ENCODE data around the gene COLEC12.

The COLEC12 gene

DNA sequence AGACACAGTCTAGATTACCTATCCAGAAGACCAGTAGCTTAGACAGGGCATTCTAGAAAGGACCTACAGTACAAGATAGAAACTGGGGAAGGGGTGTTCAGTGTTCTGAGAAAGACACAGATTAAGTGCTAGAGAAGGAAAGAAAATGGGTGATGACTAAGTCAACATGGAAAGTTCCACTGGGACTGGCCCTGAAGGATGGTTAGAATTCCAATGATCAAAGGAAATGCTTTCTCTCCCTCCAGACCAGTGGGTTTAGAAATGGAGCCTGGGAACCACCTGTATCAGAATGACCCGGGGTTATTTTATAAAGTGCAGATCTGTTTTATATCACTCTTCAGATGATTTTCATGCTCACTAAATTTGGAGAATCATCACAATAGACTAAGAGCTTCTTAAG lies 5.8 kb upstream of the COLEC12 start:
- no peak for DNase-seq (ENCODE audit: low read depth)

GRCh38 chr18:505483-506122 lies 5.1 kb upstream of the COLEC12 start:
- no peak for DNase-seq (ENCODE audit: low read depth)

GRCh38 chr18:501406-501714 lies 859 bp upstream of the COLEC12 start:
- DNase-seq (ENCODE audit: low read depth), result no peak

- no peak for DNase-seq (ENCODE audit: low read depth)
Observed at GRCh38 chr18:499776-500631, 497 bp downstream of the COLEC12 start.

GRCh38 chr18:498931-499775 lies 1.3 kb downstream of the COLEC12 start:
- no peak for DNase-seq (ENCODE audit: low read depth)

DNA sequence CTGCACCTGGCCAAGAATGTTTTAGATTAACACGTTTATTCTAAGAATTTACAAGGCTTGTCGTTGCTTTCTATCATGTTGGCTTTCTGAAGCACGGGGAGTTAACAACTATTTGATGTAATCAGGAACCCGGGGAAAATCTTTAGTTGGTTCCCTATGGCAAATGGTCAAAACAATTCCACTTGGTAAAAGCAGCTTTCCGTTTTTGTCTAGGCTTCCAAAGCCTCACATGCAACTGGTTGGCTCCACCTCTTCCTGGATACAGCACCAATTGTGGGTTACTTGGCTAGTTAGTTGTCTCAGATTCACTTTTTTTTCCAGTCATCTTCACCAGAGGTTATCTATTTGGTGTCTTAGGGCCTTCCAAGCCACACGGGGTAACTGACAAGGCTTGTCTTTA lies 2.8 kb downstream of the COLEC12 start:
- DNase-seq (ENCODE audit: low read depth), result no peak

- no peak for DNase-seq (ENCODE audit: low read depth)
Observed at GRCh38 chr18:495452-495851, 5.0 kb downstream of the COLEC12 start.

DNA sequence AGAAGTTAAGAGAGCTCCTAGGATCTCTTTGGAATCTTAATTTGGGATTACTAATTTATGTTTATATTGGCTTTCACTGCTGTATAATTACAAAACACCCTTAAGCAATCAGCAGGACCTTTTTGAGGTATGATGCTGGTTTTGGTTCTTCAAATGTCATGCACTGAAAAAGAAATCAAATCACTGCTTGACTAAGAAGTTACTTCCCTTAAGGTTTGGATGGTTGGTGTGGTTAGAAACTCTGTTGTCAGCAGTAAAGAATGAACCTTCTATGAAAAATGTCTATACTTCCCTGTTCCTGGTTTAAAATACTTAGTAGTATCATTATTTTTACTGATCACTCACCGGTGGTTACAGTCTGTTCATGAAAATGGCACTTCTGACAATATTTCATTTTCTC lies 5.5 kb downstream of the COLEC12 start:
- no peak for DNase-seq (ENCODE audit: low read depth)

DNA sequence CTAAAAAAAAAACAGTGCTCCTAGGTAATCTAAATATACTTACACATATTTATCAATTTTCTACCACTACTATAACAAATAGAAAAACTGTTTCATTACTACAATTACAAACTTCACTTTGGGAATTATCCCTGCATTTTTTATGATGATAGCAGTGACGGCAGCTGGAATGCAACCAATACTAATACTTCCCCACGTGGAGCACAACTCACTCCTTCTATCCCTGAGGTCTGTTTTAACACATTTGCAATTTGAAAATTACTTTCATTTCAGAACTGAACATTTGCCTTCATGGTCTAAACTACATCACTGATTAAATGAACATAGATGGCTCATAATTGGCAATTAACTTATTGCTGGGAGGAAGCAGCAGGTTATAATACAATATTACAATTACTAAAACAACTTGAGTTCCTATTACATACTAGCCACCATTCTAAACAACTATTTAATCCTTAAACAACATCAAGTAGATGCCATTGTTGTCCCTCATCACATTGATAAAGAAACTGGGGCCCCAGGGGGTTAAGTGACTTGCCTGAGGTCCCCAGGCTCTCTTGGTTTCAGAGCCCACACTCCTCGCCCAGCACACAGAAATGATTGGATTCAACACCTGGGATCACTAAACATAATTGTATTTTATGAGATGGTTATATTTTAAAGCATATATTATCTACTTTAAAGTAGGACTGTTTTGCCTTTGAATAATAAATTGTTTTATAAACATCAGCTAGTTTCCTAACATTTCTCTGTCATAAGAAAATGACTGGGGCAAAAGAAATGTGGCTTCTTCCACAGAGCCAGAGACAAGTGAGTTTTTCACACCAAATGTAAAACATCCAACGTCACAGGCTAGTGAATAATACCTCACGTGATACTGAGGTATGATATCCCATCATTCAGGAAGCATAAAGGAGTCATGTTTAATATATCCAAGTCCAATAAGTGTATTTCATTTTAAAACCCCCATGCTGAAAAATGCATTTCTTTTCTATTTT lies 6.2 kb downstream of the COLEC12 start:
- DNase-seq (ENCODE audit: low read depth), result no peak

DNA sequence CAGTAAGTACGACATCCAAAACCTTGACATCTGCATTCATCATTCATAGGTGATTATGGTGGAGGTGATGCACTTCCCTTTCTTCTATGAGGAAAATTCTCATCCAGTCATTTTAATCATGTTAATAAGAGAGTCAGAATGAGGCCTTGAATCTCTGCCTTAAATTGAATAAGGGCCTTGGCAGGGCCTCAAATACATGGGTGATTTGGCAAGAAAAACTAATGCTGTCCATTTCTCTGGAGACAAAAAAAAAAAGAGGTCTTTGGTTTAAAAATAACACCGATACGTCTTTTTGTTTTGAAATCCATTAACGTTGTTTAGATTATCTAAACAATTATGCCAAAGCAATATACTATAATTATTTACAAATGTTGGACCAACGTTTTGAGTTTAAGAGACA lies 8.1 kb downstream of the COLEC12 start:
- no peak for DNase-seq (ENCODE audit: low read depth)

- DNase-seq (ENCODE audit: low read depth), result no peak
Observed at GRCh38 chr18:490624-491023, 9.9 kb downstream of the COLEC12 start.

- DNase-seq (ENCODE audit: low read depth), result no peak
Observed at GRCh38 chr18:490024-490366, 10.5 kb downstream of the COLEC12 start.

GRCh38 chr18:489244-490023 lies 11.1 kb downstream of the COLEC12 start:
- DNase-seq (ENCODE audit: low read depth), result no peak

DNA sequence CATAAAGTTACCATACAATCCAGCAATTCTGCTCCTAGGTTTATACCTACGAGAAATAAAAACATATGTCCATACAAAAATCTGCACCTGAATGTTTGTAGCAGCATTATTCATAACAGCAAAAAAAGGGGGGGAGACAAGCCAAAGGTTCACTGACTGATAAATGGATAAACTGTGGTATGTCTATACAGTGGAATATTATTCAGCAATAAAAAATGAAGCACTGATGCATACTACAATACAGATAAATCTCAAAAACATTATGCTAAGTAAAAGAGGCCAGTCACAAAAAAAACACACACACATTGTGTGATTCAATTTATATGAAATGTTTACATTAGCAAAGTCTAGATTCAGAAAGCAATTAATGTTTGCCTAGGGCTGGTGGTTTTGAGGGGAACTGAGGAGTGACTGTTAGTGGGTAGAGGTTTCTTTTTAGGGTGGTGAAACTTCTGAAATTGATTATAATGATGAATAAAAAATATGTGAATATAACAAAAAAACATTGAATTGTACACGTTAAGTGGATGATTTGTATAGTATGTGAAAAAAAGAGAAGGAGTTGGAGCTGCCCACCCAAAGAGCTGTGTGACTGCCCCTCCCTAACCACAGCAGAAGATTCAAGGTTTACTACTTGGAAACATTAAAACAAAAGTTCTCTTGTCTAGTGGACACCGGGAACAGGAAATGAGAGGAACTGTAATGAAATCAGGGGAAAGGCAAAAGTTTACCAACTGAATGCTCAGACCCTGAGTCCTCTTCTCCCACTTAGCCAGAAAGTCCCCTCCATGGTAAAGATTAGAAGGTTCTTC lies 13.4 kb downstream of the COLEC12 start:
- DNase-seq (ENCODE audit: low read depth), result no peak

GRCh38 chr18:484749-485464 lies 15.6 kb downstream of the COLEC12 start:
- no peak for DNase-seq (ENCODE audit: low read depth)

DNA sequence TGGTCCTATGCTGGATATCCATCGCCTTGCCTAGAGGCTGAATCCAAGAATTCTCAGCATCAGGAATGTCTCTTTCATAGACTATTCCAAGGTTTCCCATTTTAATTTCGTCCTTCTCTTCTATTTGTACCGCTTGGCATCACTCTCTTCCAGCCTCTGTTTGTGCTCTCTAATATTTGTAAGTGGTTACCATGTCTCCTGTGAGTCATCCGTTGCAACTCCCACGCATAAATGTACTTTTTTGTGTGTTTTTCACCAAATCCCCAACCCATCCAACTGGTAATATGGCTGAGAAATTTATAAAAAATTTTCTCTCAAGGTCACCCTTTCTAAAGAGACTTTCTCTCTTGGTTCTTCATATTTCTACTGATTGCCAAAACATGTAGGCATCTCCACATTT lies 21.8 kb downstream of the COLEC12 start:
- DNase-seq (ENCODE audit: low read depth), result no peak

DNA sequence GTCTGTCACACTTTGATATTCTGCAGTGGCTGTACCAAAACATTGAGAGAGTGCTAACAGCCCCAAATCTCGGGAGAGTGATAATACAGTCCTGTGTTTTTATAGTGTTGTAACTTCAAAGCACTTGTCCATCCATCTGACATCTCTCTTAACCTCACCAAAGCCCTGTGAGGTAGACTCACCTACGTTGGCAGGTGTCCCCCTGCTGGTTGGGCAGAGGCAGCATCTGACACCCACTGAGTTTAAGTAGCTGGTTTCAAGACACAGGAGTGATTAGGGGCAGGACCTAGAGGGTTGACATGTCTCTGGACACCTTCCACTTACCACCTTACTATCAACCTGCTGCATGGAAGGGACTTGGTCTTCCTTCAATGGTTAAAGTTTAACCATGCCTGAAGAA lies 22.9 kb downstream of the COLEC12 start:
- no peak for DNase-seq (ENCODE audit: low read depth)

- no peak for DNase-seq (ENCODE audit: low read depth)
Observed at GRCh38 chr18:476251-476664, 24.2 kb downstream of the COLEC12 start.

All from T follicular helper cell (primary cell).